Left ventricle myocardium inferior (tissue), 1 donor: ENCODE results near the gene LHFPL2. TPM values are rescaled to one million over a fixed set of nuclear protein-coding genes. Genes with fewer than 3 reads are reported as not detected.

ENCODE experiments used
- DNase-seq: peaks from one replicate; pipeline ENCODE4 v3.0.0-alpha.2; 2020
- H3K27ac ChIP-seq: fragments of 200-600 bp; replicated peaks from 2 replicates; pipeline ENCODE4 v1.8.0; 2021
- H3K27me3 ChIP-seq: fragments of 200-600 bp; 2 replicates; pipeline ENCODE4 v1.8.0; 2021; ENCODE audit warnings: low read depth
- H3K36me3 ChIP-seq: fragments of 200-600 bp; 2 replicates; pipeline ENCODE4 v1.8.0; 2021
- H3K4me1 ChIP-seq: fragments of 200-600 bp; 2 replicates; pipeline ENCODE4 v1.8.0; 2021
- H3K4me3 ChIP-seq: fragments of 200-600 bp; 2 replicates; pipeline ENCODE4 v1.8.0; 2021; ENCODE audit warnings: mild to moderate bottlenecking, moderate library complexity
- H3K9me3 ChIP-seq: fragments of 200-600 bp; replicated peaks from 2 replicates; pipeline ENCODE4 v1.8.0; 2021
- intact Hi-C: fragments of 100-400 bp; cut with micrococcal nuclease; formaldehyde crosslinking; loops from one replicate; pipeline ENCODE4 v1.11.0; 2022
- total RNA-seq: library from RNA; stranded (reverse); fragmentation: NEBNext Ultra II Directional; extraction: Animal tissue kit (Norgen Biotek cat#: 25700); gene quantifications from one replicate; pipeline ENCODE4 v1.2.1, GENCODE V29; 2021
- TF ChIP-seq, protein P1 (sequence below): fragments of 200-600 bp; IDR thresholded peaks from 2 replicates; pipeline ENCODE4 v1.8.0; 2021; ENCODE audit warnings: antibody characterized with exemption, mild to moderate bottlenecking, borderline replicate concordance
- donor health status: DM: no; HTN: yes; CAD: no; lungs with severe emphysema.

The LHFPL2 gene
- total RNA-seq, 1 donor from 2014 or later, result 5.0 TPM

DNA sequence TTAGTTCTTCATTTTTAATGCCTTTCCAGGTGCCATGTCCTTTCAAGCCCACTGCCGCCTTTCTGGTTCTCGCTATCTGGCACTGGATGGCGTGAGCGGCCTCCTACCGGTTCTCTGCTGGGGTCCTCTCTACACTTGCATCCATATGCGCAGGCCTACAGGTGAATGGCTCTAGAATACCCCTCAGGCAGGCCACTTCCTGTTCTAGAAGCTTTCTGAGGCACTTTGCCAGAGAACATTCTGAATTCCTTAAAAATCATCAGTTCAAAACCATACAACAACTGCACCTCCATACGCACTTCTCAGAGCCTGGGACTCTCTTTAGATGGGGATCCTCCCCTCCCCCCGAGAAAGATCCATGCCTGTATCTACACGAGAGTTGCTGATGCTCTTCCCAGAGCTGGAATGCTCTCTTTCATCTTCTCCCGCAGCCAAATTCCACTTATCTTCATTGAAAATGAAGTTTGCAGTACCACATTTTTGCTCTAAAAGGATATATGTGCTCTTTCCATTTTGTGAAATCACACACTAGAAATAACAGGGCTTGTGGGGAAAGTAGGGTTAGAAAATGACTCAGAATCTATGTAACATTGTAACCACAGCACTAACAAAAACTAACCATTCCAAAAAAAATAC lies 1.4 kb upstream of the LHFPL2 start:
- intact Hi-C loops, result loop anchor here (10.0 kb wide), 1 partner anchor 105 kb away; no protein-coding TSS in a partner anchor
- no peaks in the 10 kb centered on the region for H3K27me3 ChIP-seq
- peaks cover 34% of the 10 kb centered on the region for H3K4me1 ChIP-seq
- no peak overlapping the region for H3K4me3 ChIP-seq
- H3K27ac ChIP-seq, result no peak overlapping the region
- H3K36me3 ChIP-seq, result no peaks in the 10 kb centered on the region
- no peaks in the 10 kb centered on the region for H3K9me3 ChIP-seq
- TF ChIP-seq, protein P1, sequence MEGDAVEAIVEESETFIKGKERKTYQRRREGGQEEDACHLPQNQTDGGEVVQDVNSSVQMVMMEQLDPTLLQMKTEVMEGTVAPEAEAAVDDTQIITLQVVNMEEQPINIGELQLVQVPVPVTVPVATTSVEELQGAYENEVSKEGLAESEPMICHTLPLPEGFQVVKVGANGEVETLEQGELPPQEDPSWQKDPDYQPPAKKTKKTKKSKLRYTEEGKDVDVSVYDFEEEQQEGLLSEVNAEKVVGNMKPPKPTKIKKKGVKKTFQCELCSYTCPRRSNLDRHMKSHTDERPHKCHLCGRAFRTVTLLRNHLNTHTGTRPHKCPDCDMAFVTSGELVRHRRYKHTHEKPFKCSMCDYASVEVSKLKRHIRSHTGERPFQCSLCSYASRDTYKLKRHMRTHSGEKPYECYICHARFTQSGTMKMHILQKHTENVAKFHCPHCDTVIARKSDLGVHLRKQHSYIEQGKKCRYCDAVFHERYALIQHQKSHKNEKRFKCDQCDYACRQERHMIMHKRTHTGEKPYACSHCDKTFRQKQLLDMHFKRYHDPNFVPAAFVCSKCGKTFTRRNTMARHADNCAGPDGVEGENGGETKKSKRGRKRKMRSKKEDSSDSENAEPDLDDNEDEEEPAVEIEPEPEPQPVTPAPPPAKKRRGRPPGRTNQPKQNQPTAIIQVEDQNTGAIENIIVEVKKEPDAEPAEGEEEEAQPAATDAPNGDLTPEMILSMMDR, result no peak
- no peak for DNase-seq

DNA sequence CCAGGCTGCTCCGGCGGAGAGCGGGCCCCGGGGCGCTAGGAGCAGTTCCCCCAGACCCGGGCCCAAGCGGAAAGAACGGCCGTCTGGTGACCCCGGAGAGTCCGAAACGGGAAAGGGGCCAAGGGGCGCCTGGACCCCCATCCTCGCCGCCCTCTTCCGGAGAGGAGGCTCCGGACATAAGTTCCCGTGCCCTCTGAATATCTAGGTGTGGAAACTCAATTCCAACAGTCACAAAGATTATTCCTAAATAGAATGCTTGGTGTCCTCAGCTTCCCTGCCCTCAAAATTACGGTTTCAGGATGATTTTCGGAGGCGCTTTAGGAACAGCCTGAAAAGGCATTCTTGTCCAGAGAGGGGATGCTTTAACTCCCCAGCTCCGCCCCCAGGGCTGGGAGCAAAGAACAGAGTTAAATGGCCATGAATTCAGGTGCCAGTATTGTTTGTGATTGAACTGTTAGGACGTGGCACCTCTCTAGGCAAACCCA lies 681 bp upstream of the LHFPL2 start:
- intact Hi-C loops, result loop anchor here (10.0 kb wide), 1 partner anchor 104 kb away; no protein-coding TSS in a partner anchor
- Histone ChIP-seq H3K36me3 (no peaks in the 10 kb centered on the region), H3K4me3 (peak overlapping the region; percentile 87), H3K4me1 (peaks cover 34% of the 10 kb centered on the region), H3K27ac (peak overlapping the region; percentile 93), H3K9me3 (no peaks in the 10 kb centered on the region), H3K27me3 (no peaks in the 10 kb centered on the region)
- TF ChIP-seq, protein P1, result no peak
- no peak for DNase-seq

DNA sequence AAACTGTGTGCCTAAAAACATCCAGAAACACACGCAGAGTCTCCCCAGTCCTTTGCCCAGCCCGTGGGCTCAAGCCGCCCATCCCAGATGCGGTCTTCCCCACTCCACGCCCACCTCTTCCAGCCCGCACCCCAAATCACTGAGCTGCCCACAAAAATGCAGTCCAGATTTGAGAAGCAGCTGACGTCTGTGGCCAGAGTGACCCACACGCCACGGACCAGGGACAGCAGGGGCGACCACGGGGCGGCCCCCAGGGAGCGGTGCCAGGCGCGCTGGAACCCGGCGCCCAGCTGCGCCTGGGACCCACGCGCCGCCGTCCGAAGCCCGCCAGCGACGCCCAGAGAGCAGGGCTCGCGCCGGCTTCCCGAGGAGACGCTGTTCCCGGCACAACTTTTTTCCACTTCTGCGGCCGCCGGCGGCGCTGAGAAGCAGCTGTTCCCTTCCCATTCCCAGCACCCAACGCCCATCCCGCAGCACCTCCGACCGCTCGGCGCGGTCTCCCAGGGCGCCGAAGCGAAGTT lies 674 bp downstream of the LHFPL2 start:
- Histone ChIP-seq H3K27ac (peak overlapping the region; percentile 93), H3K27me3 (no peaks in the 10 kb centered on the region), H3K4me1 (peaks cover 34% of the 10 kb centered on the region), H3K4me3 (peak overlapping the region; percentile 87), H3K36me3 (no peaks in the 10 kb centered on the region), H3K9me3 (no peaks in the 10 kb centered on the region)
- DNase-seq, result peak; percentile 73
- intact Hi-C loops, result loop anchor here (10.0 kb wide), 1 partner anchor 103 kb away; no protein-coding TSS in a partner anchor
- TF ChIP-seq, protein P1, result no peak

DNA sequence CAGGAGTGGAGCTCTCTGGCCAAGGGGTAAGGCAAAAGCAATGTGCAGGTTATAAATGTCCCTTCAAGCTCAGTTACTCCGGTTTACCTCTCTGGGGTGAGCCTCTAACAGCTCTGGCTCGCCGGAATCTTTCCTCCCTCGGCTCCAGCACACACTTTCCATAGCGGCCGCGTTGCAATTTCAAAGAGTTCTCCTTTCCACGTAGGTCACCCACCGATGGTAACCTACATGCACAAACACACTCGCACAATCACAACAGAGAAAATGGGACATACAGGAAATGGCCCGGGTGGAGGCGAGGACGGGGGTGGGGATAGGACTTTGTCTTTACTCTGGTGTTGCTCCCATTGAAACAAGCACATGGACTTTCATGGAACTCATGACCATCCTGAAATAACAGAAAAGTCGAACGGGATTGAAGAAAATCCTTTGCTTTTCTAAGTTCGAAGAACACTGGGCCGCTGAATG lies 1.2 kb downstream of the LHFPL2 start:
- Histone ChIP-seq H3K4me1 (peaks cover 34% of the 10 kb centered on the region), H3K9me3 (no peaks in the 10 kb centered on the region), H3K4me3 (peak overlapping the region; percentile 87), H3K27ac (peak overlapping the region; percentile 93), H3K27me3 (no peaks in the 10 kb centered on the region), H3K36me3 (no peaks in the 10 kb centered on the region)
- DNase-seq, result no peak
- intact Hi-C loops, result loop anchor here (10.0 kb wide), 1 partner anchor 103 kb away; no protein-coding TSS in a partner anchor
- TF ChIP-seq, protein P1, result no peak

DNA sequence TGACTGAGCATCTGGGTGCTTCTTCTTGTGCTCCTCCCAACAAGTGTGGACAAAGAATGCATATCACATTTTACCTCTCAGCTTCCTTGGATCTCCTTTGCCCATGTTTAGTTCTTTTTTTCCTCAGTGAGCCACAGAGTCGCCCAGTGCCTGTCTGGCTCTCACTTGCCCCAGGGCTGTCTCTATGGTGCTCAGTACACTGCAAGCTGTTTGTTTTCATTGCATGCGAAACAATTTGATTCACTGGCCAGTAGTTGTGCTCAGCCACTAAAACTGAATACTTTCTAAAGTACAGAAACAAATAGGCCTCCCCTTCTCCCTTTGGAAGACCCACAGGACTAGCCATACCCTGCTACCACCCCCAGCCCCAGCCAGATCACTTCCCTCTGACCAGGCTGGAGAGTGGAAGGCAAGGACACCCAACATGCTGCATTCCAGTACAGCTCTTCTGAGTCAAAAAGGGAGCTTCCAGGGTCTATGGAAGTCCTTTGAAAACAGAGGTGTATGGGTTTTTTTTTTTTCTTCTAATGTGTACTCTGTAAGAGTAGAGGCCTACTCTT lies 3.8 kb downstream of the LHFPL2 start:
- DNase-seq, result no peak
- Histone ChIP-seq H3K9me3 (no peaks in the 10 kb centered on the region), H3K4me3 (no peak overlapping the region), H3K36me3 (no peaks in the 10 kb centered on the region), H3K27ac (no peak overlapping the region), H3K4me1 (peaks cover 48% of the 10 kb centered on the region), H3K27me3 (no peaks in the 10 kb centered on the region)
- intact Hi-C loops, result loop anchor here (10.0 kb wide), 1 partner anchor 100 kb away; no protein-coding TSS in a partner anchor
- TF ChIP-seq, protein P1, result no peak
